Stomach (tissue), 9 donors: ENCODE measurements around the gene TCTN1. TPM values are rescaled to one million over a fixed set of nuclear protein-coding genes. Genes with fewer than 3 reads are reported as not detected.

ENCODE experiments used
- DNase-seq, 2 donors: peaks; one replicate each; pipeline versions ENCODE4 v3.0.0 to v3.0.0-alpha.2; 2013 to 2019
- H3K27ac ChIP-seq, 5 donors: fragments of 200-600 bp in 4 of 5; sonication (generic) in 4 of 5; one replicate each; pipeline ENCODE4 v1.5.1; 2013 to 2019; ENCODE audit warnings: mild to moderate bottlenecking in 1 of 5, moderate library complexity in 1 of 5
- H3K27me3 ChIP-seq, 3 donors: fragments of 200-600 bp; sonication (generic); one replicate each; pipeline ENCODE4 v1.5.1; 2017 to 2019; ENCODE audit warnings: mixed run types in 1 of 3
- H3K36me3 ChIP-seq, 4 donors: fragments of 200-600 bp; sonication (generic); 1 replicate in 3 of 4; 2 replicates in 1 of 4; pipeline ENCODE4 v1.5.1; 2016 to 2019
- H3K4me1 ChIP-seq, 4 donors: fragments of 200-600 bp; sonication (generic); one replicate each; pipeline ENCODE4 v1.5.1; 2016 to 2019
- H3K4me3 ChIP-seq, 4 donors: fragments of 200-600 bp; sonication (generic) in 3 of 4; one replicate each; pipeline ENCODE4 v1.5.1; 2016 to 2019; ENCODE audit warnings: mild to moderate bottlenecking in 1 of 4
- H3K9me3 ChIP-seq, 4 donors: fragments of 200-600 bp; sonication (generic); one replicate each; pipeline ENCODE4 v1.5.1; 2016 to 2019
- EP300 ChIP-seq: sonication (generic); formaldehyde crosslinking; IDR thresholded peaks from one replicate; pipeline ENCODE4 v1.6.1; 2017; ENCODE audit warnings: antibody characterized with exemption
- POLR2A ChIP-seq, 4 donors: fragments of 450-650 bp; IDR thresholded peaks; one replicate each; pipeline ENCODE4 v1.6.1; 2016; ENCODE audit warnings: antibody characterized with exemption in 4 of 4, control low read depth in 2 of 4, mild to moderate bottlenecking in 1 of 4, moderate library complexity in 1 of 4
- POLR2AphosphoS5 ChIP-seq, 3 donors: sonication (generic); formaldehyde crosslinking; IDR thresholded peaks; one replicate each; pipeline ENCODE4 v1.6.1; 2016; ENCODE audit warnings: antibody characterized with exemption in 3 of 3
- WGBS, 5 donors: extraction: QIAGEN DNeasy Blood & Tissue Kit in 3 of 5; methylation state at CpG; one replicate each; pipeline versions ENCODE4 v1.1.5 to v1.1.7; 2013 to 2018; 5-methylcytosine and 5-hydroxymethylcytosine counted together
- intact Hi-C: fragments of 100-400 bp; cut with DNase I; formaldehyde crosslinking; loops from one replicate; pipeline ENCODE4 v1.15.1; 2023; ENCODE audit warnings: low total_unique reads
- polyA plus RNA-seq, 3 donors: library from polyadenylated mRNA; stranded (reverse); fragments of 200-250 nt; gene quantifications; one replicate each; pipeline ENCODE4 v1.2.3, GENCODE V29; 2013
- total RNA-seq, 5 donors: library from RNA; depleted of rRNA; stranded (reverse); fragments of >200 nt; gene quantifications; one replicate each; pipeline versions ENCODE4 v1.1.0 to v1.2.3, GENCODE V29; 2014 to 2016
- TF ChIP-seq, protein P1 (sequence below), 7 experiments: fragments of 450-650 bp in 4 of 7; fragments of 200-600 bp in 3 of 7; sonication (generic) in 3 of 7; IDR thresholded peaks; one replicate each; pipeline ENCODE4 v1.5.1; 2016 to 2019; ENCODE audit warnings: antibody characterized with exemption in 7 of 7, control low read depth in 2 of 7, mild to moderate bottlenecking in 1 of 7
- donor health status: healthy with polysubstance abuse.
- donor health status: Bipolar disorder and iron deficiency.
- donor health status: healthy.

Gene TCTN1
- total and polyA plus RNA-seq, 8 donors, result 5.3 to 60.0 (median 13.9) TPM

DNA sequence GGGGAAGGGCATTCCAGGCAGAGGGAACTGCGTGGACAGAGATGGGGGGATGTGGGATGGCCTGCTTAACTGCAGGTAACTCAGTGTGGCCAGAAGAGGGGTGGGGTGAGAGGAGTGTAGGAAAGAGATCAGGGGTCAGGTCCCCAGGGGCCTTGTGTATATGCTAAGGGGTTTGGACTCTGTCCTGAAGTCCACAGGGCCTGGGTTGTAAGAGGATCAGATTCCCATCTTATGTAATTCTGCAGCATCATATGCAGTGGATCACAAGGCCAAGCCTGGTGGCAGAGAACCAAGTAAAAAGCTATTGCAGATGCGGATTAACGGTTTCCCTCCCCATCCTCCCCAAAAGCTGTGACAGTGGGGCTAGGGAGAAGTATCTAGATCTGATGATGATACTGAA lies 8.7 kb downstream of the TCTN1 start:
- Histone ChIP-seq H3K4me1 (no peaks in the 10 kb centered on the region), H3K36me3 (peaks cover 0 to 46% (median 16%) of the 10 kb centered on the region in 4 donors), H3K27me3 (no peaks in the 10 kb centered on the region), H3K4me3 (no peak overlapping the region), H3K27ac (no peak overlapping the region), H3K9me3 (no peaks in the 10 kb centered on the region)
- intact Hi-C loops, result no loop called here
- TF ChIP-seq POLR2A (IDR thresholded peaks at IDR 0.05), result no peak
- TF ChIP-seq POLR2AphosphoS5 (IDR thresholded peaks at IDR 0.05), result no peak
- TF ChIP-seq, protein P1, sequence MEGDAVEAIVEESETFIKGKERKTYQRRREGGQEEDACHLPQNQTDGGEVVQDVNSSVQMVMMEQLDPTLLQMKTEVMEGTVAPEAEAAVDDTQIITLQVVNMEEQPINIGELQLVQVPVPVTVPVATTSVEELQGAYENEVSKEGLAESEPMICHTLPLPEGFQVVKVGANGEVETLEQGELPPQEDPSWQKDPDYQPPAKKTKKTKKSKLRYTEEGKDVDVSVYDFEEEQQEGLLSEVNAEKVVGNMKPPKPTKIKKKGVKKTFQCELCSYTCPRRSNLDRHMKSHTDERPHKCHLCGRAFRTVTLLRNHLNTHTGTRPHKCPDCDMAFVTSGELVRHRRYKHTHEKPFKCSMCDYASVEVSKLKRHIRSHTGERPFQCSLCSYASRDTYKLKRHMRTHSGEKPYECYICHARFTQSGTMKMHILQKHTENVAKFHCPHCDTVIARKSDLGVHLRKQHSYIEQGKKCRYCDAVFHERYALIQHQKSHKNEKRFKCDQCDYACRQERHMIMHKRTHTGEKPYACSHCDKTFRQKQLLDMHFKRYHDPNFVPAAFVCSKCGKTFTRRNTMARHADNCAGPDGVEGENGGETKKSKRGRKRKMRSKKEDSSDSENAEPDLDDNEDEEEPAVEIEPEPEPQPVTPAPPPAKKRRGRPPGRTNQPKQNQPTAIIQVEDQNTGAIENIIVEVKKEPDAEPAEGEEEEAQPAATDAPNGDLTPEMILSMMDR (IDR thresholded peaks at IDR 0.05), result no peak
- no peak for TF ChIP-seq EP300
- 92 to 94% (median 93%) methylated on average over 3 of the region's 3 CpGs for WGBS, 5 donors
- DNase-seq, result no peak

- Histone ChIP-seq H3K9me3 (no peaks in the 10 kb centered on the region), H3K4me1 (no peaks in the 10 kb centered on the region), H3K27me3 (no peaks in the 10 kb centered on the region), H3K36me3 (peaks cover 0 to 68% (median 46%) of the 10 kb centered on the region in 4 donors), H3K27ac (no peak overlapping the region), H3K4me3 (no peak overlapping the region)
- WGBS, 5 donors, result 77 to 86% (median 80%) methylated on average over 8 of the region's 8 CpGs
- no peak for DNase-seq
- no peak for TF ChIP-seq EP300
- TF ChIP-seq POLR2AphosphoS5 (IDR thresholded peaks at IDR 0.05), result no peak
- TF ChIP-seq, protein P1 (IDR thresholded peaks at IDR 0.05), result no peak
- no peak for TF ChIP-seq POLR2A (IDR thresholded peaks at IDR 0.05)
- intact Hi-C loops, result no loop called here
These were observed 13.7 kb downstream of the TCTN1 start for GRCh38 chr12:110627500-110628195.

GRCh38 chr12:110635055-110635454 lies 21.1 kb downstream of the TCTN1 start:
- peaks cover 0 to 48% (median 22%) of the 10 kb centered on the region in 4 donors for H3K36me3 ChIP-seq
- no peak for TF ChIP-seq POLR2A (IDR thresholded peaks at IDR 0.05)
- TF ChIP-seq EP300, result no peak
- TF ChIP-seq POLR2AphosphoS5 (IDR thresholded peaks at IDR 0.05), result no peak
- TF ChIP-seq, protein P1 (IDR thresholded peaks at IDR 0.05), result no peak
- no peaks in the 10 kb centered on the region for H3K27me3 ChIP-seq
- peaks cover 0 to 15% (median 6%) of the 10 kb centered on the region in 4 donors for H3K4me1 ChIP-seq
- H3K4me3 ChIP-seq, result no peak overlapping the region
- H3K27ac ChIP-seq, result no peak overlapping the region
- no peaks in the 10 kb centered on the region for H3K9me3 ChIP-seq
- no peak for DNase-seq
- intact Hi-C loops, result no loop called here

DNA sequence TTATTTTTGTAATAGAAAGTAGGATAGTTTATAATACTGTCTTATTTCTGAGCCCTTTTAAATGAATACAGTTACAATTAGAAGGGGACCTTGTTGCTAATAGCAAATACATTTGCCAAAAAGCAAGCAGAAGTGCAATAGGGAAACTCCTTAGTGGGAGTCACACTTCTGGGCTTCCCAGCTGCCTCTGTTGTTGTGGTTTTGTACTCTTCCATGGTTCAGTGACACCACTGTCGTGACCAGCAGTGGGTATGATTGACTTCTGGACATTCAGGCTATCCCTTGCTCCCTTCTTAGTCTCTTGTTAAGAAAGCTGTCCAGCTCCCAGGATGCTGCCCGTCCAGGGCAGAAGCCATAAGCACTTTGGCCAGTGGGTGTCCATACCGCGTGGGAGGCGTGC lies 22.6 kb downstream of the TCTN1 start:
- Histone ChIP-seq H3K4me3 (no peak overlapping the region), H3K9me3 (no peaks in the 10 kb centered on the region), H3K36me3 (peaks cover 0 to 50% (median 18%) of the 10 kb centered on the region in 4 donors), H3K27me3 (no peaks in the 10 kb centered on the region), H3K27ac (no peak overlapping the region), H3K4me1 (peaks cover 0 to 30% (median 11%) of the 10 kb centered on the region in 4 donors)
- WGBS, 5 donors, result 83 to 97% (median 94%) methylated on average over 5 of the region's 5 CpGs
- no peak for DNase-seq
- intact Hi-C loops, result no loop called here
- TF ChIP-seq POLR2AphosphoS5 (IDR thresholded peaks at IDR 0.05) (no peak), EP300 (no peak), POLR2A (IDR thresholded peaks at IDR 0.05) (no peak)
- TF ChIP-seq, protein P1 (IDR thresholded peaks at IDR 0.05), result no peak
